Left lung (tissue), 10 donors: ENCODE data around the gene DCAF8. TPM values are rescaled to one million over a fixed set of nuclear protein-coding genes. Genes with fewer than 3 reads are reported as not detected.

Experiments used
- ATAC-seq: fragments of 200-7000 bp; cut with Tn5 transposase; one replicate; pipeline ENCODE4 v1.9.1; 2020; ENCODE audit warnings: moderate library complexity
- DNase-seq, 4 donors: peaks; one replicate each; pipeline ENCODE4 v3.0.0-alpha.2; 2013 to 2020
- H3K27ac ChIP-seq, 2 donors: fragments of 200-600 bp; sonication (generic) in 1 of 2; one replicate each; pipeline versions ENCODE4 v1.5.0 to v1.8.0; 2020 to 2021
- H3K27me3 ChIP-seq, 2 donors: fragments of 200-600 bp; sonication (generic) in 1 of 2; one replicate each; pipeline versions ENCODE4 v1.5.0 to v1.8.0; 2020 to 2021
- H3K36me3 ChIP-seq, 2 donors: fragments of 200-600 bp; sonication (generic) in 1 of 2; one replicate each; pipeline versions ENCODE4 v1.5.0 to v1.8.0; 2020 to 2021
- H3K4me1 ChIP-seq, 2 donors: fragments of 200-600 bp; one replicate each; pipeline ENCODE4 v1.8.0; 2021
- H3K4me3 ChIP-seq, 2 donors: fragments of 200-600 bp; sonication (generic) in 1 of 2; one replicate each; pipeline versions ENCODE4 v1.5.0 to v1.8.0; 2020 to 2021; ENCODE audit warnings: mild to moderate bottlenecking in 1 of 2
- H3K9me3 ChIP-seq, 2 donors: fragments of 200-600 bp; sonication (generic) in 1 of 2; one replicate each; pipeline versions ENCODE4 v1.5.0 to v1.8.0; 2020 to 2021
- intact Hi-C, 2 donors: fragments of 100-400 bp; cut with DNase I; formaldehyde crosslinking; loops; one replicate each; pipeline versions ENCODE4 v1.11.2 to v1.14.2; 2022
- polyA plus RNA-seq, 6 donors: library from polyadenylated mRNA; unstranded; fragments of 120-200 nt; gene quantifications; one replicate each; pipeline ENCODE4 v1.2.1, GENCODE V29; 2013; ENCODE audit not compliant: insufficient read length in 6 of 6
- total RNA-seq, 2 donors: library from RNA; stranded (reverse); fragmentation: NEBNext Ultra II Directional; extraction: Animal tissue kit (Norgen Biotek cat#: 25700); gene quantifications; one replicate each; pipeline ENCODE4 v1.2.1, GENCODE V29; 2021
- TF ChIP-seq, protein P1 (sequence below), 2 donors: fragments of 200-600 bp; sonication (generic) in 1 of 2; IDR thresholded peaks; one replicate each; pipeline versions ENCODE4 v1.5.0 to v1.8.0; 2021; ENCODE audit warnings: antibody characterized with exemption in 2 of 2
- donor health status: DM: no; HTN: yes; CAD: no.
- donor health status: DM: no; HTN: no; CAD: no.

The DCAF8 gene
- total and polyA plus RNA-seq, 8 donors = 93.9 to 235 (median 200) TPM

GRCh38 chr1:160264795-160265307 is 2.5 kb upstream of the DCAF8 start:
- DNase-seq (no peak), ATAC-seq (no peak)
- Histone ChIP-seq H3K4me1 (peaks cover 13 to 24% of the 10 kb centered on the region in 2 donors), H3K36me3 (no peaks in the 10 kb centered on the region), H3K27ac (no peak overlapping the region), H3K4me3 (no peak overlapping the region), H3K9me3 (no peaks in the 10 kb centered on the region), H3K27me3 (no peaks in the 10 kb centered on the region)
- TF ChIP-seq, protein P1, sequence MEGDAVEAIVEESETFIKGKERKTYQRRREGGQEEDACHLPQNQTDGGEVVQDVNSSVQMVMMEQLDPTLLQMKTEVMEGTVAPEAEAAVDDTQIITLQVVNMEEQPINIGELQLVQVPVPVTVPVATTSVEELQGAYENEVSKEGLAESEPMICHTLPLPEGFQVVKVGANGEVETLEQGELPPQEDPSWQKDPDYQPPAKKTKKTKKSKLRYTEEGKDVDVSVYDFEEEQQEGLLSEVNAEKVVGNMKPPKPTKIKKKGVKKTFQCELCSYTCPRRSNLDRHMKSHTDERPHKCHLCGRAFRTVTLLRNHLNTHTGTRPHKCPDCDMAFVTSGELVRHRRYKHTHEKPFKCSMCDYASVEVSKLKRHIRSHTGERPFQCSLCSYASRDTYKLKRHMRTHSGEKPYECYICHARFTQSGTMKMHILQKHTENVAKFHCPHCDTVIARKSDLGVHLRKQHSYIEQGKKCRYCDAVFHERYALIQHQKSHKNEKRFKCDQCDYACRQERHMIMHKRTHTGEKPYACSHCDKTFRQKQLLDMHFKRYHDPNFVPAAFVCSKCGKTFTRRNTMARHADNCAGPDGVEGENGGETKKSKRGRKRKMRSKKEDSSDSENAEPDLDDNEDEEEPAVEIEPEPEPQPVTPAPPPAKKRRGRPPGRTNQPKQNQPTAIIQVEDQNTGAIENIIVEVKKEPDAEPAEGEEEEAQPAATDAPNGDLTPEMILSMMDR (IDR thresholded peaks at IDR 0.05) = no peak
- intact Hi-C loops = no loop called here

DNA sequence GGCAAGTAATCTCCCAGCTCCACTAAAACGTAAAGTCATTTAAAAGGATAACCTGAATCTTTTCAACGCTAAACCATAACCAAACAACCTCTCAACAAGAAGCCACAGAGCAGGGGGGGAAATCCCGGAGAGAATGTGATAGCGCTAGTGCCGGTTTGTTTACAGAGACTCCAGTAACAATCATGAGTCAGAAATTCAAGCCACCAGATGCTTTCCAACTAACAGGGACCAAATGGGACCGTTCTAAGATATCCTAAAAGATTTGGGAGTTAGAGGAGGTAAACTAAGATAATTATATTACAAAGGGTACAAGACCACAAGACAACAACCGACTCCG is 825 bp downstream of the DCAF8 start:
- TF ChIP-seq, protein P1 (IDR thresholded peaks at IDR 0.05) = no peak
- ATAC-seq (peak; percentile 63), DNase-seq (peak in 2 of 4 donors; percentile 45 to 70)
- Histone ChIP-seq H3K27ac (peak overlapping the region; percentile 94 to 97), H3K36me3 (no peaks in the 10 kb centered on the region), H3K27me3 (no peaks in the 10 kb centered on the region), H3K9me3 (no peaks in the 10 kb centered on the region), H3K4me3 (peak overlapping the region; percentile 68 to 69), H3K4me1 (peaks cover 13 to 50% of the 10 kb centered on the region in 2 donors)
- intact Hi-C loops = no loop called here

DNA sequence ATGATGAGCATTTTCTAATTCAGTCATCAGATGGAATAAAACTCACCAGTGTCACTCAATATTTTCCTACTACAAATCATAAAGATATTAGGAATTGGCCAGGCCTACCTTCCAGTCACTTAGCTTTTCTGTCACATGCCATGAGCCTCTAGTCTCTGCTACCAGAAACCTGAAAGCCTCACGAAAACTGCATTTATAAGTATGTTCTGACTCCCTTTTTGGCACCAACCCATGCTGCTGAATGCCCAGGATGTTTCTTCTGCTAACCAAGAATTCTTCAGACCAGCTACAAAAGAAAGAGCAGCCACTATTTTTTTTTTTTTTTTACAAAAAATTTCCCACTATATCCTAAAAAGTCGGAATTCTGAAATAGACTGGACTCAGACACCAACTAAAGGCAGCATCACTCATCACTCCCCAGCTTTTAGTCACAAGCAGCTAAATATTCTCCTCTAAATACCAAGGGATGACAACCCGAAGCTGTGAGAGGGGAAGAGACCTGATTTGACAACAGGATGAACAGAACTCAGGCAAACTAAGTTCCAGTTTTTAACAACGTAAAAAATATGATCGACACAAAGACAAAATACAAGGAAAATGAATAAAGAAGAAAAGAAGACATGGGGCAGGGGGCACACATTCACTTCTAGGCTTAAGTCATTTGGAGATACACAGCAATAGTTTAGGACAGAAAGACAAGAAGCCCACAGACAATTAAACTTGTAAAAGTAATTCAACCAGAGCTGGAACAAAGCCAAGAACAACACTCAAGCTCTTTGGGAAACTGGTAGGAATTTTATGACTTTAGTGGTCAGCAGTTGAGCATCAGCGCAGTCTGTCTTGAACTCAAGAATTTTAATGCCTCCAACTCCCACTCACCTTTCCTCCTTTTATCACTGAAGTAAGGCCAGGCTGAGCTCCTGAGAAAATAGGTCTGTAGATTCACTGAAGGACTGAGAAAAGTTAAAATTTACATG is 1.7 kb downstream of the DCAF8 start:
- peak in 2 of 4 donors; percentile 32 to 53 for DNase-seq
- TF ChIP-seq, protein P1 (IDR thresholded peaks at IDR 0.05) = no peak
- intact Hi-C loops = no loop called here
- Histone ChIP-seq H3K9me3 (no peaks in the 10 kb centered on the region), H3K4me1 (peaks cover 13 to 58% of the 10 kb centered on the region in 2 donors), H3K4me3 (peak overlapping the region; percentile 68 to 69), H3K27me3 (no peaks in the 10 kb centered on the region), H3K36me3 (no peaks in the 10 kb centered on the region), H3K27ac (peak overlapping the region in 1 of 2 donors; percentile 97)
- no peak for ATAC-seq

GRCh38 chr1:160258177-160258798 is 4.1 kb downstream of the DCAF8 start:
- H3K36me3 ChIP-seq = peaks cover 0 to 13% of the 10 kb centered on the region in 2 donors
- no peaks in the 10 kb centered on the region for H3K27me3 ChIP-seq
- DNase-seq = no peak
- no peak overlapping the region for H3K27ac ChIP-seq
- no peak for ATAC-seq
- no peaks in the 10 kb centered on the region for H3K9me3 ChIP-seq
- H3K4me3 ChIP-seq = no peak overlapping the region
- intact Hi-C loops = no loop called here
- H3K4me1 ChIP-seq = peaks cover 13 to 58% of the 10 kb centered on the region in 2 donors
- TF ChIP-seq, protein P1 (IDR thresholded peaks at IDR 0.05) = no peak
